A549 (cell line): Measurements from ENCODE around the gene CCL24. TPM values are rescaled to one million over a fixed set of nuclear protein-coding genes. Genes with fewer than 3 reads are reported as not detected.
"Not testable (repeated sequence)": the region's sequence is repeated elsewhere in the genome, so short reads cannot be mapped to it uniquely, and the experiment has no call there.

Experiments
- ATAC-seq, 2 experiments: fragments of 200-7000 bp in 1 of 2; fragments of >200 bp in 1 of 2; cut with Nextera tagmentation in 1 of 2; cut with Tn5 transposase in 1 of 2; 3 replicates each; pipeline versions ENCODE4 v1.8.0 to v1.9.1; 2018 to 2020; ENCODE audit warnings: mild to moderate bottlenecking in 1 of 2, moderate library complexity in 1 of 2
- CTCF ChIA-PET: fragments of 300-600 bp; sonication (Branson Sonifier 250); formaldehyde crosslinking; extraction: SDS; loops from one replicate; lab custom pipeline; 2021; ENCODE audit warnings: antibody characterized with exemption, inconsistent platforms; lab: Yijun Ruan, JAX
- POLR2A ChIA-PET: fragments of 350-600 bp; formaldehyde crosslinking; extraction: SDS; loops from one replicate; lab custom pipeline; 2021; ENCODE audit warnings: antibody characterized with exemption, inconsistent platforms; lab: Yijun Ruan, JAX
- DNase-seq, 2 experiments: peaks; one replicate each; pipeline versions ENCODE4 v3.0.0 to v3.0.0-alpha.2; 2011 to 2016; ENCODE audit warnings: low read depth in 1 of 2, low spot score in 1 of 2
- FAIRE-seq: peaks from 2 replicates; lab custom pipeline; 2011; peaks lifted over from hg19 to GRCh38; lab: Jason Lieb, UNC
- H3K27ac ChIP-seq, 2 experiments: fragments of >200 bp; sonication (Bioruptor Twin); formaldehyde crosslinking; 3 replicates each; pipeline ENCODE4 v1.5.1; 2016 to 2017
- H3K4me1 ChIP-seq: fragments of >200 bp; sonication (Bioruptor Twin); formaldehyde crosslinking; 3 replicates; pipeline ENCODE4 v1.6.1; 2016
- H3K4me2 ChIP-seq: fragments of >200 bp; sonication (Bioruptor Twin); formaldehyde crosslinking; 3 replicates; pipeline ENCODE4 v1.6.1; 2016
- H3K4me3 ChIP-seq: fragments of >200 bp; sonication (Bioruptor Twin); formaldehyde crosslinking; 3 replicates; pipeline ENCODE4 v1.5.1; 2016
- H3K9me3 ChIP-seq: fragments of >200 bp; sonication (Bioruptor Twin); formaldehyde crosslinking; 3 replicates; pipeline ENCODE4 v1.6.1; 2016
- BHLHE40 ChIP-seq: IDR thresholded peaks from 2 replicates; pipeline ENCODE4 v1.6.1; 2012; ENCODE audit warnings: low read depth, low read length, inconsistent platforms
- CBX2 ChIP-seq: fragments of 200-600 bp; sonication (generic); IDR thresholded peaks from 2 replicates; pipeline ENCODE4 v1.6.1; 2016; ENCODE audit warnings: low read depth, mild to moderate bottlenecking, borderline replicate concordance
- CBX8 ChIP-seq: fragments of 200-600 bp; sonication (generic); IDR thresholded peaks from 2 replicates; pipeline ENCODE4 v1.6.1; 2016
- CHD4 ChIP-seq: fragments of 200-600 bp; sonication (generic); IDR thresholded peaks from 2 replicates; pipeline ENCODE4 v1.6.1; 2016; ENCODE audit warnings: antibody characterized with exemption, mild to moderate bottlenecking, borderline replicate concordance
- EP300 ChIP-seq, 2 experiments: fragments of >200 bp; sonication (Bioruptor Twin); formaldehyde crosslinking; IDR thresholded peaks; 2 replicates in 1 of 2; 3 replicates in 1 of 2; pipeline ENCODE4 v1.6.1; 2016 to 2017
- GATA3 ChIP-seq: IDR thresholded peaks from 2 replicates; pipeline ENCODE4 v1.6.1; 2012; ENCODE audit warnings: borderline replicate concordance
- HES2 ChIP-seq: fragments of >200 bp; sonication (Bioruptor Twin); formaldehyde crosslinking; IDR thresholded peaks from 2 replicates; pipeline ENCODE4 v1.6.1; 2016
- HOXB5 ChIP-seq: fragments of 250-450 bp; sonication (Bioruptor Pico); IDR thresholded peaks from 2 replicates; pipeline ENCODE4 v1.5.0; 2020; ENCODE audit warnings: mild to moderate bottlenecking, moderate library complexity
- KDM1A ChIP-seq: fragments of 200-600 bp; sonication (generic); IDR thresholded peaks from 2 replicates; pipeline ENCODE4 v1.6.1; 2016; ENCODE audit warnings: low read depth, mild to moderate bottlenecking
- MAZ ChIP-seq: fragments of 150-350 bp; IDR thresholded peaks from 2 replicates; pipeline ENCODE4 v1.6.1; 2014; ENCODE audit warnings: antibody characterized with exemption, low read depth, low read length, borderline replicate concordance
- NPAS2 ChIP-seq: fragments of 250-450 bp; sonication (Bioruptor Pico); IDR thresholded peaks from 2 replicates; pipeline ENCODE4 v1.8.0; 2022; ENCODE audit warnings: mild to moderate bottlenecking, moderate library complexity, borderline replicate concordance
- POLR2A ChIP-seq: IDR thresholded peaks from 2 replicates; pipeline ENCODE4 v1.6.1; 2012; ENCODE audit warnings: mild to moderate bottlenecking, low read length
- POLR2AphosphoS2 ChIP-seq: conservative IDR thresholded peaks from 2 replicates; pipeline ENCODE4 v1.6.1; 2012; ENCODE audit warnings: low read length, improper control_type of control experiment, inconsistent platforms
- SREBF2 ChIP-seq: fragments of 450-650 bp; IDR thresholded peaks from 2 replicates; pipeline ENCODE4 v1.6.1; 2014; ENCODE audit warnings: mild to moderate bottlenecking, moderate library complexity
- ZC3H11A ChIP-seq: fragments of 450-650 bp; IDR thresholded peaks from 2 replicates; pipeline ENCODE4 v1.6.1; 2014; ENCODE audit warnings: antibody characterized with exemption, mild to moderate bottlenecking
- ZNF302 ChIP-seq: fragments of 250-450 bp; sonication (Bioruptor Pico); IDR thresholded peaks from 2 replicates; pipeline ENCODE4 v1.9.0; 2021; ENCODE audit warnings: inconsistent platforms, mild to moderate bottlenecking, moderate library complexity
- ZSCAN20 ChIP-seq: fragments of 250-450 bp; sonication (Bioruptor Pico); IDR thresholded peaks from 2 replicates; pipeline ENCODE4 v1.8.0; 2022; ENCODE audit warnings: mild to moderate bottlenecking, moderate library complexity
- WGBS: methylation state at CpG from one replicate; pipeline ENCODE4 v1.1.6; 2017; ENCODE audit errors: missing lambda C conversion rate; 5-methylcytosine and 5-hydroxymethylcytosine counted together
- polyA plus RNA-seq, 4 experiments: library from polyadenylated mRNA; depleted of rRNA in 3 of 4; stranded (reverse); fragments of >200 nt; fragmentation: RNase III in 1 of 4; extraction: RNeasy Plus Mini Kit Qiagen cat#74134 plus additional on column Dnase treatment in 1 of 4; gene quantifications; 2 replicates in 3 of 4; 3 replicates in 1 of 4; pipeline ENCODE4 v1.2.3, GENCODE V29; 2011 to 2017
- TF ChIP-seq, protein P1 (sequence below): IDR thresholded peaks from 2 replicates; pipeline ENCODE4 v1.6.1; 2012
- TF ChIP-seq, protein P2 (sequence below): fragments of 250-450 bp; sonication (Bioruptor Pico); IDR thresholded peaks from 2 replicates; pipeline ENCODE4 v1.5.0; 2020; ENCODE audit warnings: low read depth, mild to moderate bottlenecking, moderate library complexity

Gene CCL24
- polyA plus RNA-seq, 2 of the 4 experiments (the other 2 are of a cell fraction): 0.14 TPM; not detected in 1

- H3K27ac ChIP-seq, DNase-seq, ATAC-seq, H3K9me3 ChIP-seq, H3K4me3 ChIP-seq, POLR2A ChIA-PET, H3K4me2 ChIP-seq, FAIRE-seq: not testable (repeated sequence)
- TF ChIP-seq ZC3H11A: peak; percentile 78
- WGBS: 91% methylated on average over 5 of the region's 5 CpGs
- H3K4me1 ChIP-seq: peaks cover 11% of the 10 kb centered on the region
- CTCF ChIA-PET: interaction anchor here (0.7 kb wide), 1 partner anchor 19 kb away, joined by 3 read pairs; no protein-coding TSS in a partner anchor
These were observed 21.0 kb downstream of the CCL24 start for GRCh38 chr7:75792567-75792966.

- DNase-seq (no peak), ATAC-seq (no peak), FAIRE-seq (no peak)
- H3K4me1 ChIP-seq: peaks cover 11% of the 10 kb centered on the region
- POLR2A ChIA-PET: no interaction called here
- H3K4me3 ChIP-seq: no peak overlapping the region
- WGBS: 89% methylated on average over 3 of the region's 3 CpGs
- H3K9me3 ChIP-seq: no peaks in the 10 kb centered on the region
- no peak overlapping the region for H3K27ac ChIP-seq
- CTCF ChIA-PET: interaction anchor here (1.4 kb wide), 1 partner anchor 12 kb away, joined by 5 read pairs; no protein-coding TSS in a partner anchor
- no peak overlapping the region for H3K4me2 ChIP-seq
- TF ChIP-seq KDM1A (no peak), ZNF302 (no peak), CBX2 (no peak), ZSCAN20 (CRISPR knock-in tag) (no peak), POLR2AphosphoS2 (no peak), HOXB5 (CRISPR knock-in tag) (no peak), CBX8 (no peak), GATA3 (no peak), BHLHE40 (no peak), CHD4 (no peak), EP300 (IDR thresholded peaks at IDR 0.05) (no peak), NPAS2 (no peak), POLR2A (no peak), SREBF2 (no peak), MAZ (no peak), HES2 (no peak)
- TF ChIP-seq, protein P1, sequence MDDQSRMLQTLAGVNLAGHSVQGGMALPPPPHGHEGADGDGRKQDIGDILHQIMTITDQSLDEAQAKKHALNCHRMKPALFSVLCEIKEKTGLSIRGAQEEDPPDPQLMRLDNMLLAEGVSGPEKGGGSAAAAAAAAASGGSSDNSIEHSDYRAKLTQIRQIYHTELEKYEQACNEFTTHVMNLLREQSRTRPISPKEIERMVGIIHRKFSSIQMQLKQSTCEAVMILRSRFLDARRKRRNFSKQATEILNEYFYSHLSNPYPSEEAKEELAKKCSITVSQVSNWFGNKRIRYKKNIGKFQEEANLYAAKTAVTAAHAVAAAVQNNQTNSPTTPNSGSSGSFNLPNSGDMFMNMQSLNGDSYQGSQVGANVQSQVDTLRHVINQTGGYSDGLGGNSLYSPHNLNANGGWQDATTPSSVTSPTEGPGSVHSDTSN: no peak
- TF ChIP-seq, protein P2, sequence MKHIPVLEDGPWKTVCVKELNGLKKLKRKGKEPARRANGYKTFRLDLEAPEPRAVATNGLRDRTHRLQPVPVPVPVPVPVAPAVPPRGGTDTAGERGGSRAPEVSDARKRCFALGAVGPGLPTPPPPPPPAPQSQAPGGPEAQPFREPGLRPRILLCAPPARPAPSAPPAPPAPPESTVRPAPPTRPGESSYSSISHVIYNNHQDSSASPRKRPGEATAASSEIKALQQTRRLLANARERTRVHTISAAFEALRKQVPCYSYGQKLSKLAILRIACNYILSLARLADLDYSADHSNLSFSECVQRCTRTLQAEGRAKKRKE: no peak
- TF ChIP-seq, all 56 proteins: peak for 0
These were observed 24.2 kb downstream of the CCL24 start for GRCh38 chr7:75789361-75789924.

DNA sequence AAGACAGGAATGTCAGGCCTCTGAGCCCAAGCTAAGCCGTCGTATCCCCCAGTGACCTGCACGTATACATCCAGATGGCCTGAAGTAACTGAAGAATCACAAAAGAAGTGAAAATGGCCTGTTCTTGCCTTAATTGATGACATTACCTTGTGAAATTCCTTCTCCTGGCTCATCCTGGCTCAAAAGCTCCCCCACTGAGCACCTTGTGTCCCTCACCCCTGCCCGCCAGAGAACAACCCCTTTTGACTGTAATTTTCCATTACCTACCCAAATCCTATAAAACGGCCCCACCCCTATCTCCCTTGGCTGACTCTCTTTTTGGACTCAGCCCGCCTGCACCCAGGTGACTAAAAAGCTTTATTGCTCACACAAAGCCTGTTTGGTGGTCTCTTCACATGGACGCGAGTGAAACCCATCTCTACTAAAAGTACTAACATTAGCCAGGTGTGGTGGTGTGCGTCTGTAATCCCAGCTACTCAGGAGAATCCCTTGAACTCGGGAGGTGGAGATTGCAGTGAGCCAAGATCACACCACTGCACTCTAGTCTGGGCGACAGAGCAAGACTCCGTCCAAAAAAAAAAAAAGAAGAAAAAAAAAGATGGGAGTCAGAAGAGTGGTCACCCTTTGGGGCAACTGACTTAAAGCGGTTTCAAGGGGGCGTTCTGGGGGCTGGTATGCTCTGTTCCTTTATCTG is 25.3 kb downstream of the CCL24 start:
- H3K4me3 ChIP-seq, H3K27ac ChIP-seq, POLR2A ChIA-PET, DNase-seq, H3K9me3 ChIP-seq, ATAC-seq, FAIRE-seq, H3K4me2 ChIP-seq: not testable (repeated sequence)
- CTCF ChIA-PET: interaction anchor here (1.4 kb wide), 1 partner anchor 11 kb away, joined by 5 read pairs; no protein-coding TSS in a partner anchor
- 76% methylated on average over 14 of the region's 14 CpGs for WGBS
- peaks cover 11% of the 10 kb centered on the region for H3K4me1 ChIP-seq

DNA sequence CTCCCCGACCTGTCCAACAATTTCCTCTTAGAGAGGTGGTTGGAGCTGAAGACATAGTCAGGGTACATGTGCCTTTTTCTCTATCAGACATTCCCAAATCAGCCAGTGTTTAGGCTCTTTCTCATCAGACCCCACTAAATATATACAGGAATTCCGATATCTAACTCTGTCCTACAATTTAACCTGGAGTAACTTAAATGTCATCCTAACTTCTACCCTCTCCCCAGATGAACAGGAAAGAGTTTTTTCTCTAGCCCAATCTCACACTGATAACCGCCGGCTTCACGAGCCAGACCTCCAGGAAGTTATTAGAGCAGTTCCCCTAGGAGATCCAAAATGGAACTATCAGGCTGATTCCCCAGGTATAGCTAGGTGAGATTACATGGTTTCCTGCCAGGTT is 30.5 kb downstream of the CCL24 start:
- H3K4me2 ChIP-seq, H3K27ac ChIP-seq, H3K4me3 ChIP-seq, DNase-seq, FAIRE-seq, ATAC-seq, H3K4me1 ChIP-seq, H3K9me3 ChIP-seq: not testable (repeated sequence)
- WGBS: 81% methylated on average over 5 of the region's 5 CpGs
- ChIA-PET CTCF (interaction anchor here (0.9 to 3.4 kb wide), 2 partner anchors 20 to 89 kb away, joined by 3 to 11 read pairs; no protein-coding TSS in a partner anchor), POLR2A (interaction anchor here (0.6 kb wide), 1 partner anchor 96 kb away, joined by 3 read pairs; no protein-coding TSS in a partner anchor)

GRCh38 chr7:75780647-75781273 is 32.8 kb downstream of the CCL24 start:
- H3K9me3 ChIP-seq, H3K27ac ChIP-seq, DNase-seq, H3K4me1 ChIP-seq, H3K4me2 ChIP-seq, FAIRE-seq, H3K4me3 ChIP-seq, POLR2A ChIA-PET, ATAC-seq, CTCF ChIA-PET: not testable (repeated sequence)
- 81% methylated on average over 14 of the region's 14 CpGs for WGBS

DNA sequence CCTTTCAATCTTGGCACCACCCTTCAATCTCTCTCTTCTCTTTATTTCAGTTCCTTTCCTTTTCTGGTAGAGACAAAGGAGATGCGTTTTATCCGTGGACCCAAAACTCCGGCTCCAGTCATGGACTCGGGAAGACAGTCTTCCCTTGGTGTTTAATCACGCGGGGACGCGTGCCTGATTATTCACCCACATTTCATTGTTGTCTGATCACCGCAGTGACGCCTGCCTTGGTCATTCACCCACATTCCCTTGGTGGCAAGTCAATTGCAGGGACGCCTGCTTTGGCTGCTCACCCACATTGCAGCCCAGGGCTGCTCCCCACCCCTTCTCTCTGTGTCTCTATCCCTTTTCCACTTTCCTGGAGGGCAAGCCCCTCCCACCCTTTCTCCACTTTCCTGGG is 34.1 kb downstream of the CCL24 start:
- FAIRE-seq, CTCF ChIA-PET: not testable (repeated sequence)

More for the DNA sequence above, 34.1 kb downstream of the CCL24 start:
- 70% methylated on average over 11 of the region's 11 CpGs for WGBS
- H3K4me2 ChIP-seq, ATAC-seq, DNase-seq, H3K9me3 ChIP-seq, H3K27ac ChIP-seq, H3K4me1 ChIP-seq, H3K4me3 ChIP-seq, POLR2A ChIA-PET: not testable (repeated sequence)
